SJSA1 (cell line): Measurements from ENCODE around the gene NOTCH4. TPM values are rescaled to one million over a fixed set of nuclear protein-coding genes. Genes with fewer than 3 reads are reported as not detected.
"Not testable (repeated sequence)": the region's sequence is repeated elsewhere in the genome, so short reads cannot be mapped to it uniquely, and the experiment has no call there.

Source experiments
- DNase-seq, 2 experiments: peaks; one replicate each; pipeline ENCODE4 v3.0.0-alpha.2; 2015 to 2020; ENCODE audit warnings: low spot score in 2 of 2, low read depth in 1 of 2
- H3K27ac ChIP-seq: fragments of 250-450 bp; sonication (Bioruptor Pico); 2 replicates; pipeline ENCODE4 v1.5.1; 2020; ENCODE audit warnings: mild to moderate bottlenecking, moderate library complexity
- H3K27me3 ChIP-seq: fragments of 250-450 bp; sonication (Bioruptor Pico); replicated peaks from 2 replicates; pipeline ENCODE4 v1.5.1; 2020; ENCODE audit warnings: mild to moderate bottlenecking, moderate library complexity
- H3K36me3 ChIP-seq: fragments of 250-450 bp; sonication (Bioruptor Pico); 2 replicates; pipeline ENCODE4 v1.5.1; 2020; ENCODE audit warnings: mild to moderate bottlenecking
- H3K4me1 ChIP-seq: fragments of 250-450 bp; sonication (Bioruptor Pico); replicated peaks from 2 replicates; pipeline ENCODE4 v1.6.1; 2021; ENCODE audit warnings: mild to moderate bottlenecking
- H3K4me3 ChIP-seq: fragments of 250-450 bp; sonication (Bioruptor Pico); 2 replicates; pipeline ENCODE4 v1.5.1; 2020; ENCODE audit warnings: mild to moderate bottlenecking
- H3K9me3 ChIP-seq: fragments of 250-450 bp; sonication (Bioruptor Pico); replicated peaks from 2 replicates; pipeline ENCODE4 v1.5.1; 2020; ENCODE audit warnings: mild to moderate bottlenecking
- total RNA-seq: library from RNA; depleted of rRNA; stranded (reverse); fragments of >200 nt; shearing (Covaris generic); gene quantifications from 2 replicates; pipeline ENCODE4 v1.2.3, GENCODE V29; 2014

Gene NOTCH4
- total RNA-seq, 1 experiment from 2014 or later = 1.6 TPM

DNA sequence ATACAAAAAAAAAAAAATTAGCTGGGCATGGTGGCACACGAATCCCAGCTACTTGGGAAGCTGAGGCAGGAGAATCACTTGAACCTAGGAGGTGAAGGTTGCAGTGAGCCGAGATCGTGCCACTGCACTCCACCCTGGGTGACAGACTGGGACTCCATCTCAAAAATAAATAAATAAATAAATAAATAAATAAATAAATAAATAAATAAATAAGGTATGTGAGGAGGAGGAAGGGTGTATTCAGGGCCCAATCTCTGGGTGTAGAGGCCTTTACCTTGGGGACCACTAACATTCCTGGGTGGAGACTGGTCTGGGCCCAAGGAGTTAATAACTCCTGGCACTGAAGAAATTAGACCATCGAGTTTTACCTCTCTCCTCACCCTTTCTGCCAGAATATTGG is 12.4 kb downstream of the NOTCH4 start:
- H3K36me3 ChIP-seq, H3K9me3 ChIP-seq, H3K27me3 ChIP-seq, H3K27ac ChIP-seq, H3K4me1 ChIP-seq, H3K4me3 ChIP-seq, DNase-seq: not testable (repeated sequence)

DNA sequence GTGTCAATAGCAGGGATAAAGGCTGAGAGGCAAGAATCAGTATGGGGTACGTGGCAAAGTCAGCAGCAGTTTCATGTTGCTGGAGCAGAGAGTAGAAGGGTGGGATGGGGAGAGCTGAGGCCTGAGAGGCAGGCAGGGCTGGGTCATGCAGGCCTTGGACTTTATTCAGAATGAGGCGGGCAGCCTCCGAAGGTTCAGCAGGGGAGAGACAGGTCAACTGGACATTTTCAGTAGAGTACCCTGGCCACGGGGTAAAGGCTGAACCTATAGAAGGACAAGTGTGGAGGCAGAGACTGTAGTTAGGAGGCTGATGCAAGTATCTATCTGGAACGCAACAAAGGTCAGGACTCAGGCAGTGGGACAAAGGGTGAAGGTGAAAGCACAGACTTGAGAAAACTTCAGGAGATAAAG is 13.7 kb downstream of the NOTCH4 start:
- Histone ChIP-seq H3K27ac (no peak overlapping the region), H3K4me1 (no peaks in the 10 kb centered on the region), H3K36me3 (no peaks in the 10 kb centered on the region), H3K27me3 (no peaks in the 10 kb centered on the region), H3K4me3 (no peak overlapping the region), H3K9me3 (no peaks in the 10 kb centered on the region)
- no peak for DNase-seq

DNA sequence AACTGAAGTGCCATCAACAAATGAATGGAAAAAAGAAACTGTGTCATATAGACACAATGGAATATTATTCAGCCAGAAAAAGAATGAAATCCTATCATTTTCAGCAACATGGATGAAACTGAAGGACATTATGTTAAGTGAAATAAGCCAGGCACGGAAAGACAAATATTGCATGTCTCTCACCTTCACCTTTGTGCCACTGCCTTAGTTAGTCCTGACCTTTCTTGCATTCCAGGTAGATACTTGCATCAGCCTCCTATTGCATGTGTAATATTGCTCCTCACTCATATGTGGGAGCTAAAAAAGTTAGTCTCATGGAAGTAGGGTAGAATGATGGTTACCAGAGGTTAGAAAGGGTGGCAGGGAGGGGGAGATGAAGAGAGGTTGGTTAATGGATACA is 14.9 kb downstream of the NOTCH4 start:
- Histone ChIP-seq H3K36me3 (no peaks in the 10 kb centered on the region), H3K27ac (no peak overlapping the region), H3K9me3 (no peaks in the 10 kb centered on the region), H3K27me3 (no peaks in the 10 kb centered on the region), H3K4me1 (peaks cover 3% of the 10 kb centered on the region), H3K4me3 (no peak overlapping the region)
- no peak for DNase-seq

DNA sequence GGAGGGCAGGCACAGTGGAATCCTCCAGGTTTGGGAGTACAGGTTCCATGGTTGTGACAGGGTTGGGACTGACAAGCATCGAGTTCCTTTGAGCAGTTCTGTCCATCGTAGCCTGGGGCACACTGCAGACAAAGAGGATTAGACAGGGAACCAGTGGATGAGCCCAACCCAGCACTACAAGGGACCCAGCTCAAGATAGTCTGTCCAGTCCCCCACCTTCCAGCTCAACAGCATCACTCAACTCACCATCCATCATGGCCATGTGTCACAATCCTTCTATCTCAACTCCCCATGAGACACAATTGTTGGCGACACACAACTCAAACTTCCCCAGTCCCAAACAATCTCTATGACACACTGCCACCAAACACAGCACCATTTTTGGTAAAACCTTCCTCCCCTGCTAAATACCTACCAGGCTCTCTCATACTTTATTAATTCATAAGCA is 19.6 kb downstream of the NOTCH4 start:
- H3K27me3 ChIP-seq = no peaks in the 10 kb centered on the region
- no peak for DNase-seq
- H3K9me3 ChIP-seq = no peaks in the 10 kb centered on the region
- H3K36me3 ChIP-seq = no peaks in the 10 kb centered on the region
- H3K4me3 ChIP-seq = no peak overlapping the region
- peaks cover 26% of the 10 kb centered on the region for H3K4me1 ChIP-seq
- no peak overlapping the region for H3K27ac ChIP-seq

DNA sequence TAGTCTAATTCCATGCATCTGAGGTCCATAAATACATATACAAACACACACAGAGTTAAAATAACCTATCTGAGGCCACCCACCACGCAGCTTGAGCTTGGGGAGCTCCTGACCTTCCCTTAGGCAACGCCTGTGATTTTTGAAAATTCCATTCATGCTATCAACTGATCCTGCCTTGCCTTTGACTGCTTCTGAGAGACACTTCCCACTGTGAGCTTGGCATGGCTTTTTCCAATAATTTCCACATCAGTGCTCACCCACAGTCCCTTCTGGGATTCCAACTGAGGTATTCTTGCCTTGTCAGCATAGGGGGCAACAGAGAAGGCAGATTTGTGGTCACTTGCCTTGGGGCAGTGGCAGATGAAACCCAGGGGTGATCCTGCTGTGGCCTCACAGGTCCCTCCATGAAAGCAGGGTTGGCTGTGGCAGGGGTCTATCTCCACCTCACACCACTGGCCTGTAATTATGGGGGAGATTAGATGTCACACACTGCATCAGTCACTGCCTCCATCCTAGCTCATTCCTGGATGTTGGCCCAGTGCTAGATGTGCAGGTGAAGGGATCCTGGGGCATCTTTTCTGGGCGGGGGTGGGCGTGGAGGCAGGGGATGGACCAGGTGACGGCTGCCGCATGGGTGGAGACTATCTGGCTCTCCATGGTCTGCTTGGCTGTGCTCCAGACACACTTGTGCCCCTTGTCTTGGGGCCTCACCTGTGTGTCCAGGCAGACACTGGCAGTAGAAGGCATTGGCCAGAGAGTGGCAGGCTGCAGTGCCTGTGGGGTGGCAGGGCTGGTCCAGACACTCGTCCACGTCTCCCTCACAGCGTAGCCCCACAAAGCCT is 20.2 kb downstream of the NOTCH4 start:
- Histone ChIP-seq H3K27me3 (no peaks in the 10 kb centered on the region), H3K36me3 (no peaks in the 10 kb centered on the region), H3K27ac (peak overlapping the region; percentile 24), H3K9me3 (no peaks in the 10 kb centered on the region), H3K4me3 (no peak overlapping the region), H3K4me1 (peaks cover 26% of the 10 kb centered on the region)
- DNase-seq = peak; percentile 53 to 69

DNA sequence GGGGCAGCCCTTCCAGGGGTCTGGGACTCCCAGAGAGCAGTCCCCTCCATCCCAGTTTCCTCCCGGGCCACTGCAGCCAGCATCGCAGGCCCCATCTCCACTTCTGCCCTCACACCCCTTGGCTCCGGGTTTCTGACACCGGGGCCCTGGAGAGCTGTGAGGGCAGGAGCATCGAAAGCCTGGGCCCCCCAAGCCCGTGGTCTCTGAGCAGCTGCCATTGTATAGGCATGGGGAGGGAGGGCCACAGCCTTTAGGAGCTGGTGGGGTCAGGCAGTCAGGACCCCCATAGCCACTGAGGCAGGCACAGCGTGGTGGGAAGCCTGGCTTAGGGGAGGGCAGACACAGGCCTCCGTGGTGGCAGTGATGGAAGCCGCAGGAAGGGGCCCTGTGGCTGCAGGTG is 21.7 kb downstream of the NOTCH4 start:
- Histone ChIP-seq H3K4me1 (peaks cover 28% of the 10 kb centered on the region), H3K27ac (no peak overlapping the region), H3K4me3 (no peak overlapping the region), H3K9me3 (no peaks in the 10 kb centered on the region), H3K27me3 (no peaks in the 10 kb centered on the region), H3K36me3 (no peaks in the 10 kb centered on the region)
- no peak for DNase-seq

DNA sequence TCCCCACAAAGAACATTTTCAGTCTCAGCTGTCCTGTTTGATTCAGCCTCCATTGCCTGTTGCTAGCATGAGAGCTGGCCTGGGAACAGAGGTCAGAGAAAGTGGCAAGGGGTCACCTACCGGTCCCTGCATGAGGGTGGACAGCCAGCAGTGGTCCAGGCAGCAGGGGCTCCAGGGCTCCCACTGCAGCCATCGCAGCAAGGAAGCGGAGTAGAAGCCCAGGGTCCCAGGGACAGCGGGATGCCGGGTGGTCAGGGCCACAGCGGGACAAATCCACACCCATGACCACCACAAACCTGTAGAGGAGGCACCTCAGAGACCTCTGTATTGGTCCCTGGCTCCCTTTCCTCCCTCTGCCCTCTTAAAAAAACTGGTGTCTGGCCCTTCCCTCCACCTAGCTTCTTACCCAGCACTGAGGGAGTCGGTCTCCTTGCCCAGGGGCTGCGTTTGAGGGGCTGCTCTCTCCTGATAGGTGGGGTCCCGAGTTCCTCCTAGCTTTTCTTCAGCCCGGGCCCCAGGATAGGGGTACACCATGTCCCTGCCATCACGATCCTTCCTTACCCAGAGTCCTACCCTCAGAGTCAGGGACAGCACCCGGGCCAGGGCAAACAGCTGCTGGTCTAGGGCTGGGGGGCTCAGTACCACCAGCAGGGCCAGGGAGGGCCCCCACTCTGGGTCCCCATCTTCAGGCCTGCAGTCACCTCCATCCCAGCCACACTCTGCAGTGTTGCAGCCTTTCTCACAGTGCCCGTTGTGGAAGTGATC is 23.0 kb downstream of the NOTCH4 start:
- peaks cover 41% of the 10 kb centered on the region for H3K4me1 ChIP-seq
- no peaks in the 10 kb centered on the region for H3K9me3 ChIP-seq
- no peaks in the 10 kb centered on the region for H3K36me3 ChIP-seq
- DNase-seq = peak in 1 of 2 experiments; percentile 38
- H3K27ac ChIP-seq = no peak overlapping the region
- H3K4me3 ChIP-seq = no peak overlapping the region
- H3K27me3 ChIP-seq = no peaks in the 10 kb centered on the region

DNA sequence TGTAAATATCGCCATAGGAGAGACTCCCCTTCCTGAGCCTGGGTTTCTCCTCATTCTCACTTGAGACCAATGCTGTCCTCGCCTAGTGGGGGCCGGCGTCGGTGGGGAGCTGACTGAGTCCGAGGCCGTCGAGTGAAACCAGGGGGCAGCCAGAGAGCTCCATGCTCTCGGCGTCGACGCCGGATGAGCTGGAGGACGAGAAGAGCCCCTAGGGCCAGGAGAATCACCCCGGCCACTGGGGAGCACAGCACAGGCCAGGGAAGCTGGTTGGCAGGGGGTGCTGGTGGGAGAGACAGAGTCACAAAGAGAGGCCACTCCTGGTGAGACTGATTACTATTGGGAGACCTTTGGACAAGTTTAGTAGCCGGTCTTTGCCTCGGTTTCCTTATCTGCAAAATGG is 25.0 kb downstream of the NOTCH4 start:
- no peak overlapping the region for H3K4me3 ChIP-seq
- H3K27ac ChIP-seq = no peak overlapping the region
- H3K4me1 ChIP-seq = peaks cover 45% of the 10 kb centered on the region
- H3K9me3 ChIP-seq = no peaks in the 10 kb centered on the region
- no peak for DNase-seq
- no peaks in the 10 kb centered on the region for H3K36me3 ChIP-seq
- no peaks in the 10 kb centered on the region for H3K27me3 ChIP-seq

DNA sequence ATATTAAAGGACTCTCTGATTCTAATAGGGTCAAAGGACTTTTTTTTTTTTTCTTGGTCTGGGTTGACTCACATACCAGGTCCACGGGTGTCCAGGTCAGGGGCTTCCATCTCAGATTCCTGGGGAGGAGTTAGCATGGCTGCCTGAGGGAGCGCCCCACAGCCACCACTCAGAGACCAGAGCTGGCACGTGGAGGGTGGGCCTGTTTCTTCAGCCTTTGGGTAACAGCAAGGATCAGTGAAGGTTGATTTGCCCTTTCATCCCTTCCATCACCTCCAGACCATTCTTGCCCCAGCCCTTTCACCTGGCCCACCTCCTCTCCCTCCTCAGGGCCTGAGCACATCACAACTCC is 25.5 kb downstream of the NOTCH4 start:
- Histone ChIP-seq H3K4me1 (peaks cover 40% of the 10 kb centered on the region), H3K36me3 (no peaks in the 10 kb centered on the region), H3K27me3 (no peaks in the 10 kb centered on the region), H3K4me3 (no peak overlapping the region), H3K27ac (no peak overlapping the region), H3K9me3 (no peaks in the 10 kb centered on the region)
- no peak for DNase-seq

DNA sequence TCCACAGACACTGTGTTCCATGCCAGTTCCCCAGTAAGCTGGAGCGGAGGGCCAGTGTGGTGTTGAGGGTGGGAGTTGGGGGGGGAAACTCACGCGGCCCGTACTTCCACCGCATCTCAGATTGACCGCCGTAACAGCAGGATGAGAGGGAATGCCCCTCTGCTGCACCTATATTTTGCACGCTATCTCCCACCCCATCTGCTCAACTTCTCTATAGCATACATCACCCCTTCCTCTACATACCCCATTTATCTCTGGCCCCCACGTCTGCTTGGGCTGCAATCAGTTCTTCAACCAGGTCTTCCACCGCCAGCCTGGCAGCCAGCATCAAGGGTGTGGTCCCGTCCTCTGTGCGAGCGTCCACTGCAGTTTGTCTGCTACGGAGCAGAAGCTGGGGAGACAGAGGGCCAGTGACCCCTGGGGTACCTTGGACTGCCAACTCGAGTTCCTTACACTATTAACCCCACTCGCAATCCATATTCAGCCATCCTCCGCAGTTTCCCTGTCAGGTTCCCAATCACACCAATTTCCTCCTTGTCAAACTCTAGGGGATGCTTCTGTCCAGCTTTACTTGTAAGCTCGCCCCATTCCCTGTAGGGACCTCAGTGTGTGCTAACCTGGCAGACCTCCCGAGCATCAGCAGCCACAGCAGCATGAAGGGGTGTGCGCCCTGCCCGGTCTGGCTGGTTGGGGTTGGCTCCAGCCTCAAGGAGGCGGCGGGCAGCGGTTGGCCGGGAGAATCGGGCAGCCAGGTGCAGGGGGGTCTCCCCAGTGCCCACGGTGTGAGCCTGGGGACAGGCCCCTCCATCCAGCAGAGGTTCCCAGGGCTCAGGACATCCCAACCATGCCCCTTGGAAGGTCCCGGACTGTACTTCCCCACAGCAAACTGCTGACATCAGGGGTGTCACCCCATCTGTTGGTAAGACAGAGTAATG is 26.9 kb downstream of the NOTCH4 start:
- Histone ChIP-seq H3K4me3 (peak overlapping the region; percentile 53), H3K4me1 (peaks cover 42% of the 10 kb centered on the region), H3K36me3 (no peaks in the 10 kb centered on the region), H3K27ac (peak overlapping the region; percentile 99), H3K9me3 (no peaks in the 10 kb centered on the region), H3K27me3 (no peaks in the 10 kb centered on the region)
- peak in 1 of 2 experiments; percentile 13 for DNase-seq

DNA sequence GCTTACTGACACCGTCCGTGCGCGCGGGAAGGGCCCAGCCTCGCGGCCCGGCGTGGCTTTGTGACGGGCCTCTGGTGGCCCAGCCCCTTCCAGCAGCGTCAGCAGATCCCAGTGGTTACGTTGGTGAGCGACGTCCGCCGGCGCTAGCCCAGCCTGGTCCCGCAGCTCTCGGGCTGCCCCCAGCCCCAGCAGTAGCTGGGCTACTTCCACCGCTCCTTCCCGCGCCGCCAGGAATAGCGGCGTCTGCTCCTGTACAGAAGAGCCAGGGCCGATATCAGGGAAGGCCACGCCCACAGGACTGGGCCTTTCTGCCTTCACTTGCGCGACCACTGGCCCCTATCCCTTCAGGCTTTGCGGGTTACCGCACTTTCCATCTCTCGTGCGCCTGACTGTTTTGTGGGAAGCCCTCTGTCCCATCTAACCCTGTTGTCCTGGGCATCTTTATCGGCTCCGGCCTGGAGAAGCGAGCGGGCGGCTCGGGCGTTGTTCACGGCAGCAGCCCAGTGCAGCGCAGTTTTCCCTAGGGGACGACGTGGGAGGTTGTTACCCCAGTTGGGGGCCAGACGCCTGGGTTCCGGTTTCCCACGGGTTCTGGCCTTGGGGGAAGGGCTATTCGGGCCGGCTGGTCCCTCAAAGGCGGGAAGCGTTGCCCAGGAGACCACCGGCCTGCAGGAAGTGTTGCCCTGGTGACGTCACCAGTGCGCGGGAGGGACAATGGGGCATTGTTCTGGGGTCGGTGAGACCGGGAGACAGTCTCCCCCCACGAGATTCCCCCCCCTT is 27.8 kb downstream of the NOTCH4 start:
- H3K27me3 ChIP-seq = no peaks in the 10 kb centered on the region
- no peaks in the 10 kb centered on the region for H3K9me3 ChIP-seq
- peak; percentile 95 to 98 for DNase-seq

DNA sequence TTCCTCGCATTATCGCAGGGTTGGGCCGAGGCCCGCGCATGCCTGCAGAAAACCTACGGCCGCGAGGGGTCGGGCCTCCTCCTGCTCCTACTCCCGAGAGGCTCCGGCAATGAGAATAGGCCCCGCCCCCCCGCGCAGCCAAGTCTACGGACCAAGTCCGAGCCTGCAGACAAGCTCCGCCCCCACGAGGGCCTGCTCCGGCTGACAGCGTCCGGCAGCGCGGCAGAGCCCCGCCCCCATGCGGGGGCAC is 28.3 kb downstream of the NOTCH4 start:
- H3K27ac ChIP-seq = peak overlapping the region; percentile 99
- no peaks in the 10 kb centered on the region for H3K9me3 ChIP-seq
- no peaks in the 10 kb centered on the region for H3K36me3 ChIP-seq
- H3K27me3 ChIP-seq = no peaks in the 10 kb centered on the region
- peaks cover 42% of the 10 kb centered on the region for H3K4me1 ChIP-seq
- H3K4me3 ChIP-seq = peak overlapping the region; percentile 53
- DNase-seq = peak; percentile 100

More for the DNA sequence above, 27.8 kb downstream of the NOTCH4 start:
- H3K27ac ChIP-seq = peak overlapping the region; percentile 99
- no peaks in the 10 kb centered on the region for H3K36me3 ChIP-seq
- H3K4me3 ChIP-seq = peak overlapping the region; percentile 53
- H3K4me1 ChIP-seq = peaks cover 39% of the 10 kb centered on the region
